GM15510 (cell line): ENCODE data around the gene NUDT21.
A peak's percentile ranks its signal among the peaks of the same experiment; 100 is the strongest.

Experiments used
- POLR2A ChIP-seq: IDR thresholded peaks from 3 replicates; pipeline ENCODE4 v1.6.1; 2011; ENCODE audit warnings: borderline replicate concordance; ENCODE audit not compliant: insufficient read length; ENCODE audit errors: extremely low read depth

The NUDT21 gene

GRCh38 chr16:56450986-56451752 lies at the start of gene NUDT21, which contains the start of gene OGFOD1:
Gene NUDT21, minus strand, starts transcription at chr16:56451332. Its CDS starts 130 bp downstream, at chr16:56451202.
Gene OGFOD1, plus strand, starts transcription at chr16:56451554. Its CDS starts 59 bp downstream, at chr16:56451613.
- TF ChIP-seq POLR2A: peak; percentile 70

DNA sequence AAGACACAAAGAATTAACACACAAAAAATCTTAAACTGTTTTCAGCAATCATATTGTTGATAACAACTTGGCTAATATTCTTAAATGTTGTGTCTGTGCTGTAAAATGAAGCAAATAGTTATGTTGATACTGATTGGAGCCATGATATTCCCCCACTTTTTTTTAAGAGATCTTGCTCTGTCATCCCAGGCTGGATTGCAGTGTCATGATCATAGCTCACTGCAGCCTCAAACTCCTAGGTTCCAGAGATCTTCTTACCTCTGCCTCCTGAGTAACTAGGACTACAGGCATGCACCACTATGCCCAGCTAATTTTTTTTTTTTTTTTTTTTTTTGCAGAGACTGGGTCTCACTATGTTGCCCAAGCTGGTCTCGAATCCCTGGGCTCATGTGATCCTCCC lies 42.7 kb upstream of the NUDT21 start:
- TF ChIP-seq POLR2A: no peak

DNA sequence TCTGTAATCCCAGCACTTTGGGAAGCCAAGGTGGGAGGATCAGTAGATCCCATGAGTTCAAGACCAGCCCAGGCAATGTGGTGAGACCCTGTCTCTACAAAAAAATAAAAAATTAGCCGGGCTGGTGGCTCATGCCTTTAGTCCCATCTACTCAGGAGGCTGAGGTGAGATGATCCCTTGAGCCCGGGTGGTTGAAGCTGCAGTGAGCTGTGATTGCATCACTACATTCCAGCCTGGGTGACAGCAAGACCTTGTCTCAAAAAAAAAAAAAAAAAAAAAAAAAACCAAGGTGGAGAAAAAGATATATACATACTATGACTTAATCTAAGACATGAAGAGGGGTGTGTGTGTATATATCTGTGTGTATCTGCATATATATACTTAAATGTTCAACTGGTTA lies 42.0 kb upstream of the NUDT21 start:
- no peak for TF ChIP-seq POLR2A

GRCh38 chr16:56491657-56492261 lies 40.6 kb upstream of the NUDT21 start:
- TF ChIP-seq POLR2A: no peak

- no peak for TF ChIP-seq POLR2A
Observed at GRCh38 chr16:56488035-56488434, 36.9 kb upstream of the NUDT21 start.

- no peak for TF ChIP-seq POLR2A
Observed at GRCh38 chr16:56483394-56483793, 32.3 kb upstream of the NUDT21 start.

DNA sequence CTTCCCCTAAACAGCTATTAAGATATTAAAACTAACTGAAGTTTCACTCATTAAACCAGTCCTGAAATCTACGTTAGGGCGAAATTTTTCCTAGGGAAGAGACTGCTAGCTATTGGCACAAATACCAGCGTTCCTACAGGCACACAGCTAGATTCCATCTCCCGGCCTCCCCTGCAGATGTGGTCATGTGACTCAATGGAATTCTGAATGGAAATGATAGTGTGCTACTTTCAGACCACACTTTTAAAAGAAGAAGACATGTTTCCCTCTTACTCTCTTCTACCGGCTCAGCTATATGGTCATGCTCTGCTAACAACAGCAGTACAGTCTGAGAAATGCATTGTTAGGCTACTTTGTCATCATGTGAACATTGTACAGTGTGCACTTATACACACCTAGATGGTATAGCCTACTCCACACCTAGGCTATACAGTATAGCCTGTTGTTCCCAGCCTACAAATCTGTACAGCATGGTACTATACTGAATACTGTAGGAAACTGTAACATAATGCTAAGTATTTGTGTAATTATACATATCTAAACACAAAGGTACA lies 31.6 kb upstream of the NUDT21 start:
- TF ChIP-seq POLR2A: no peak

- no peak for TF ChIP-seq POLR2A
Observed at GRCh38 chr16:56481468-56482122, 30.5 kb upstream of the NUDT21 start.

GRCh38 chr16:56480776-56481467 lies 29.8 kb upstream of the NUDT21 start:
- TF ChIP-seq POLR2A: no peak

DNA sequence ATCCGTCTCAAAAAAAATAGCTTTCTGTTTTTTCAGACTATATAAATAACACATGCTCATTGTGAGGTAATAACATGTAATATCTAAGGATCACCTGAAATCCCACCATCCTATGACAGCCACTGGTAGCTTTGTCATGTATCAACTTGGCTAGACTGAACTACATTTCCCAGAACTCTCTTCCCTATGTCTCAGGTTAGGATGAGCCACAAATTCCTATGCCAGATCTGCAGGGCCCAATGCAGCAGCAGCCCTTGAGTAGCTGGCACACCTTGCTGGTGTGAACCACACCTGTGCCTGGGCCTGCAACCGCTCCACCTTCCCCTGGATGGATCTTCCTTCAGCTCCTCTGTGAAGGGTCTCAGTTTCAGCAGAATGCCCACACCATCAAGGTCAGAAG lies 28.3 kb upstream of the NUDT21 start:
- TF ChIP-seq POLR2A: no peak

GRCh38 chr16:56478281-56479049 lies 27.3 kb upstream of the NUDT21 start:
- no peak for TF ChIP-seq POLR2A

GRCh38 chr16:56477096-56477878 lies 26.2 kb upstream of the NUDT21 start:
- no peak for TF ChIP-seq POLR2A

GRCh38 chr16:56475201-56475600 lies 24.1 kb upstream of the NUDT21 start:
- no peak for TF ChIP-seq POLR2A
